ENCODE measurements around the gene TSPAN14. TPM values are rescaled to one million over a fixed set of nuclear protein-coding genes. Genes with fewer than 3 reads are reported as not detected.
"Not testable (repeated sequence)": the region's sequence is repeated elsewhere in the genome, so short reads cannot be mapped to it uniquely, and the experiment has no call there.

The TSPAN14 gene
- total RNA-seq, 2 experiments from 2014 or later = 17.0 to 33.4 TPM

GRCh38 chr10:80530251-80530650, 76.1 kb downstream of the TSPAN14 start:
- CTCF ChIA-PET (ENCODE audit: unreplicated experiment) = no interaction called here
- no peak overlapping the region for H3K4me3 ChIP-seq (ENCODE audit: low read depth, low read length, poor library complexity, severe bottlenecking)
- H4K20me1 ChIP-seq (ENCODE audit: insufficient read depth, low read length) = no peaks in the 10 kb centered on the region
- H3K4me1 ChIP-seq (ENCODE audit: insufficient read depth, low read length, poor library complexity, severe bottlenecking) = no peaks in the 10 kb centered on the region
- H3K9me3 ChIP-seq (ENCODE audit: low read length) = no peaks in the 10 kb centered on the region
- no TSS peak for BruUV-seq (replicated peaks)
- intact Hi-C loops (cut with micrococcal nuclease; ENCODE audit: unreplicated experiment) = no loop called here
- TF ChIP-seq CTCF (conservative IDR thresholded peaks at IDR 0.05; ENCODE audit: low read length) (peak; percentile 33; the same call in 1 of the 2 replicates), EZH2phosphoT487 (IDR thresholded peaks at IDR 0.05; ENCODE audit: borderline replicate concordance, low read depth, low read length) (no peak)
- POLR2A ChIA-PET = no interaction called here
- peak; percentile 15 for DNase-seq (ENCODE audit: low spot score)
- no peaks in the 10 kb centered on the region for H3K9me2 ChIP-seq (ENCODE audit: insufficient read depth, low read length)
- no peaks in the 10 kb centered on the region for H3K79me2 ChIP-seq (ENCODE audit: insufficient read depth, low read depth, low read length)
- H3K4me2 ChIP-seq (ENCODE audit: low read length) = no peak overlapping the region
- no peak overlapping the region for H3K27ac ChIP-seq (ENCODE audit: low read depth, low read length, poor library complexity, severe bottlenecking)
- H3K36me3 ChIP-seq (ENCODE audit: insufficient read depth, low read length) = no peaks in the 10 kb centered on the region
- no peak overlapping the region for H2AFZ ChIP-seq (ENCODE audit: low read length)

- intact Hi-C loops (cut with micrococcal nuclease; ENCODE audit: unreplicated experiment) = no loop called here
- no TSS peak for BruUV-seq (replicated peaks)
- H3K4me1 ChIP-seq (ENCODE audit: insufficient read depth, low read length, poor library complexity, severe bottlenecking) = peaks cover 5% of the 10 kb centered on the region
- no peak overlapping the region for H3K27ac ChIP-seq (ENCODE audit: low read depth, low read length, poor library complexity, severe bottlenecking)
- no peaks in the 10 kb centered on the region for H3K9me2 ChIP-seq (ENCODE audit: insufficient read depth, low read length)
- H4K20me1 ChIP-seq (ENCODE audit: insufficient read depth, low read length) = no peaks in the 10 kb centered on the region
- no peaks in the 10 kb centered on the region for H3K36me3 ChIP-seq (ENCODE audit: insufficient read depth, low read length)
- no peak for DNase-seq (ENCODE audit: low spot score)
- no peaks in the 10 kb centered on the region for H3K79me2 ChIP-seq (ENCODE audit: insufficient read depth, low read depth, low read length)
- ChIA-PET POLR2A (no interaction called here), CTCF (ENCODE audit: unreplicated experiment) (interaction anchor here (1.0 kb wide), 1 partner anchor 66 kb away, joined by 3 read pairs; no protein-coding TSS in a partner anchor)
- H3K4me3 ChIP-seq (ENCODE audit: low read depth, low read length, poor library complexity, severe bottlenecking) = no peak overlapping the region
- no peaks in the 10 kb centered on the region for H3K9me3 ChIP-seq (ENCODE audit: low read length)
- no peak overlapping the region for H3K4me2 ChIP-seq (ENCODE audit: low read length)
- no peak overlapping the region for H2AFZ ChIP-seq (ENCODE audit: low read length)
- TF ChIP-seq CTCF (conservative IDR thresholded peaks at IDR 0.05; ENCODE audit: low read length) (no peak), EZH2phosphoT487 (IDR thresholded peaks at IDR 0.05; ENCODE audit: borderline replicate concordance, low read depth, low read length) (no peak)
Measured at GRCh38 chr10:80530816-80531215, 76.7 kb downstream of the TSPAN14 start.

GRCh38 chr10:80532571-80532970, 78.5 kb downstream of the TSPAN14 start:
- TF ChIP-seq CTCF (conservative IDR thresholded peaks at IDR 0.05; ENCODE audit: low read length) (no peak), EZH2phosphoT487 (IDR thresholded peaks at IDR 0.05; ENCODE audit: borderline replicate concordance, low read depth, low read length) (no peak)
- peaks cover 10% of the 10 kb centered on the region for H3K4me1 ChIP-seq (ENCODE audit: insufficient read depth, low read length, poor library complexity, severe bottlenecking)
- POLR2A ChIA-PET = no interaction called here

GRCh38 chr10:80534059-80534458, 79.9 kb downstream of the TSPAN14 start:
- BruUV-seq (replicated peaks); H3K79me2 ChIP-seq (ENCODE audit: insufficient read depth, low read depth, low read length); DNase-seq (ENCODE audit: low spot score); H3K27ac ChIP-seq (ENCODE audit: low read depth, low read length, poor library complexity, severe bottlenecking); H4K20me1 ChIP-seq (ENCODE audit: insufficient read depth, low read length); H3K9me3 ChIP-seq (ENCODE audit: low read length); H2AFZ ChIP-seq (ENCODE audit: low read length); H3K9me2 ChIP-seq (ENCODE audit: insufficient read depth, low read length); H3K4me1 ChIP-seq (ENCODE audit: insufficient read depth, low read length, poor library complexity, severe bottlenecking); H3K4me2 ChIP-seq (ENCODE audit: low read length); intact Hi-C loops (cut with micrococcal nuclease; ENCODE audit: unreplicated experiment); H3K4me3 ChIP-seq (ENCODE audit: low read depth, low read length, poor library complexity, severe bottlenecking); POLR2A ChIA-PET; CTCF ChIA-PET (ENCODE audit: unreplicated experiment); H3K36me3 ChIP-seq (ENCODE audit: insufficient read depth, low read length): not testable (repeated sequence)

More at GRCh38 chr10:80532571-80532970, 78.5 kb downstream of the TSPAN14 start:
- H3K36me3 ChIP-seq (ENCODE audit: insufficient read depth, low read length) = no peaks in the 10 kb centered on the region
- intact Hi-C loops (cut with micrococcal nuclease; ENCODE audit: unreplicated experiment) = no loop called here
- H3K9me2 ChIP-seq (ENCODE audit: insufficient read depth, low read length) = no peaks in the 10 kb centered on the region
- no peak overlapping the region for H2AFZ ChIP-seq (ENCODE audit: low read length)
- H3K4me2 ChIP-seq (ENCODE audit: low read length) = no peak overlapping the region
- no peak overlapping the region for H3K27ac ChIP-seq (ENCODE audit: low read depth, low read length, poor library complexity, severe bottlenecking)
- no peak overlapping the region for H3K4me3 ChIP-seq (ENCODE audit: low read depth, low read length, poor library complexity, severe bottlenecking)
- H3K79me2 ChIP-seq (ENCODE audit: insufficient read depth, low read depth, low read length) = no peaks in the 10 kb centered on the region
- no TSS peak for BruUV-seq (replicated peaks)
- no peaks in the 10 kb centered on the region for H4K20me1 ChIP-seq (ENCODE audit: insufficient read depth, low read length)
- no peaks in the 10 kb centered on the region for H3K9me3 ChIP-seq (ENCODE audit: low read length)
- CTCF ChIA-PET (ENCODE audit: unreplicated experiment) = no interaction called here
- no peak for DNase-seq (ENCODE audit: low spot score)

GRCh38 chr10:80534646-80535045, 80.5 kb downstream of the TSPAN14 start:
- H3K9me3 ChIP-seq (ENCODE audit: low read length); H4K20me1 ChIP-seq (ENCODE audit: insufficient read depth, low read length); POLR2A ChIA-PET; CTCF ChIA-PET (ENCODE audit: unreplicated experiment); DNase-seq (ENCODE audit: low spot score); H3K36me3 ChIP-seq (ENCODE audit: insufficient read depth, low read length); BruUV-seq (replicated peaks); H3K9me2 ChIP-seq (ENCODE audit: insufficient read depth, low read length); H3K4me1 ChIP-seq (ENCODE audit: insufficient read depth, low read length, poor library complexity, severe bottlenecking); H3K27ac ChIP-seq (ENCODE audit: low read depth, low read length, poor library complexity, severe bottlenecking); H3K4me3 ChIP-seq (ENCODE audit: low read depth, low read length, poor library complexity, severe bottlenecking); H3K79me2 ChIP-seq (ENCODE audit: insufficient read depth, low read depth, low read length); intact Hi-C loops (cut with micrococcal nuclease; ENCODE audit: unreplicated experiment); H2AFZ ChIP-seq (ENCODE audit: low read length); H3K4me2 ChIP-seq (ENCODE audit: low read length): not testable (repeated sequence)
